ENCODE measurements around the gene AKT3. TPM values are rescaled to one million over a fixed set of nuclear protein-coding genes. Genes with fewer than 3 reads are reported as not detected.

AKT3 gene
- total and polyA plus RNA-seq, 2 experiments from 2014 or later = 4.5 to 18.5 TPM

DNA sequence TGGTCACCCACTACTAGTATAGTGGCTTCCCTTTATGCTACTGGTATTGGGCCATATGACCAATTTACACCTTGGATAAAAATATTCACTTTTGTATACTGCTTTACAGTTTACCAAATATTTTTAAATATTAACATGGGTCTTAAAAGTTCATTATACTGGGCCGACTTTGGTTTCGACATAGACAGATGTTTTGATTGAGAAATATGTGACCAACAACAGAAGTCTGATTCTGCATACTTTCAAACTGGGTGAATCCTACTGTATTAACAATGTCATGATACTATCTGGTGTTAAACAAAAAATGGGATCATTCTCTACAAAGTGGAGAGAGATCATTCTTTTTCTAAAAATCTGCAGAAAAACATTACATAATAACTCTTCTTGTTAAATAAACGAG is 134.8 kb downstream of the AKT3 start (continued):
- TF ChIP-seq, protein P1, sequence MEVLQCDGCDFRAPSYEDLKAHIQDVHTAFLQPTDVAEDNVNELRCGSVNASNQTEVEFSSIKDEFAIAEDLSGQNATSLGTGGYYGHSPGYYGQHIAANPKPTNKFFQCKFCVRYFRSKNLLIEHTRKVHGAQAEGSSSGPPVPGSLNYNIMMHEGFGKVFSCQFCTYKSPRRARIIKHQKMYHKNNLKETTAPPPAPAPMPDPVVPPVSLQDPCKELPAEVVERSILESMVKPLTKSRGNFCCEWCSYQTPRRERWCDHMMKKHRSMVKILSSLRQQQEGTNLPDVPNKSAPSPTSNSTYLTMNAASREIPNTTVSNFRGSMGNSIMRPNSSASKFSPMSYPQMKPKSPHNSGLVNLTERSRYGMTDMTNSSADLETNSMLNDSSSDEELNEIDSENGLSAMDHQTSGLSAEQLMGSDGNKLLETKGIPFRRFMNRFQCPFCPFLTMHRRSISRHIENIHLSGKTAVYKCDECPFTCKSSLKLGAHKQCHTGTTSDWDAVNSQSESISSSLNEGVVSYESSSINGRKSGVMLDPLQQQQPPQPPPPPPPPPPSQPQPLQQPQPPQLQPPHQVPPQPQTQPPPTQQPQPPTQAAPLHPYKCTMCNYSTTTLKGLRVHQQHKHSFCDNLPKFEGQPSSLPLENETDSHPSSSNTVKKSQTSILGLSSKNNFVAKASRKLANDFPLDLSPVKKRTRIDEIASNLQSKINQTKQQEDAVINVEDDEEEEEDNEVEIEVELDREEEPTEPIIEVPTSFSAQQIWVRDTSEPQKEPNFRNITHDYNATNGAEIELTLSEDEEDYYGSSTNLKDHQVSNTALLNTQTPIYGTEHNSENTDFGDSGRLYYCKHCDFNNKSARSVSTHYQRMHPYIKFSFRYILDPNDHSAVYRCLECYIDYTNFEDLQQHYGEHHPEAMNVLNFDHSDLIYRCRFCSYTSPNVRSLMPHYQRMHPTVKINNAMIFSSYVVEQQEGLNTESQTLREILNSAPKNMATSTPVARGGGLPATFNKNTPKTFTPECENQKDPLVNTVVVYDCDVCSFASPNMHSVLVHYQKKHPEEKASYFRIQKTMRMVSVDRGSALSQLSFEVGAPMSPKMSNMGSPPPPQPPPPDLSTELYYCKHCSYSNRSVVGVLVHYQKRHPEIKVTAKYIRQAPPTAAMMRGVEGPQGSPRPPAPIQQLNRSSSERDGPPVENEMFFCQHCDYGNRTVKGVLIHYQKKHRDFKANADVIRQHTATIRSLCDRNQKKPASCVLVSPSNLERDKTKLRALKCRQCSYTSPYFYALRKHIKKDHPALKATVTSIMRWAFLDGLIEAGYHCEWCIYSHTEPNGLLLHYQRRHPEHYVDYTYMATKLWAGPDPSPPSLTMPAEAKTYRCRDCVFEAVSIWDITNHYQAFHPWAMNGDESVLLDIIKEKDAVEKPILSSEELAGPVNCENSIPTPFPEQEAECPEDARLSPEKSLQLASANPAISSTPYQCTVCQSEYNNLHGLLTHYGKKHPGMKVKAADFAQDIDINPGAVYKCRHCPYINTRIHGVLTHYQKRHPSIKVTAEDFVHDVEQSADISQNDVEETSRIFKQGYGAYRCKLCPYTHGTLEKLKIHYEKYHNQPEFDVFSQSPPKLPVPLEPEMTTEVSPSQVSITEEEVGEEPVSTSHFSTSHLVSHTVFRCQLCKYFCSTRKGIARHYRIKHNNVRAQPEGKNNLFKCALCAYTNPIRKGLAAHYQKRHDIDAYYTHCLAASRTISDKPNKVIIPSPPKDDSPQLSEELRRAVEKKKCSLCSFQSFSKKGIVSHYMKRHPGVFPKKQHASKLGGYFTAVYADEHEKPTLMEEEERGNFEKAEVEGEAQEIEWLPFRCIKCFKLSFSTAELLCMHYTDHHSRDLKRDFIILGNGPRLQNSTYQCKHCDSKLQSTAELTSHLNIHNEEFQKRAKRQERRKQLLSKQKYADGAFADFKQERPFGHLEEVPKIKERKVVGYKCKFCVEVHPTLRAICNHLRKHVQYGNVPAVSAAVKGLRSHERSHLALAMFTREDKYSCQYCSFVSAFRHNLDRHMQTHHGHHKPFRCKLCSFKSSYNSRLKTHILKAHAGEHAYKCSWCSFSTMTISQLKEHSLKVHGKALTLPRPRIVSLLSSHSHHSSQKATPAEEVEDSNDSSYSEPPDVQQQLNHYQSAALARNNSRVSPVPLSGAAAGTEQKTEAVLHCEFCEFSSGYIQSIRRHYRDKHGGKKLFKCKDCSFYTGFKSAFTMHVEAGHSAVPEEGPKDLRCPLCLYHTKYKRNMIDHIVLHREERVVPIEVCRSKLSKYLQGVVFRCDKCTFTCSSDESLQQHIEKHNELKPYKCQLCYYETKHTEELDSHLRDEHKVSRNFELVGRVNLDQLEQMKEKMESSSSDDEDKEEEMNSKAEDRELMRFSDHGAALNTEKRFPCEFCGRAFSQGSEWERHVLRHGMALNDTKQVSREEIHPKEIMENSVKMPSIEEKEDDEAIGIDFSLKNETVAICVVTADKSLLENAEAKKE (CRISPR knock-in tag; IDR thresholded peaks at IDR 0.05) = no peak
- no peak for TF ChIP-seq CREB1 (CRISPR knock-in tag; IDR thresholded peaks at IDR 0.05; ENCODE audit: low read depth)
- TF ChIP-seq ZNF331 (CRISPR knock-in tag; IDR thresholded peaks at IDR 0.05; ENCODE audit: low read depth) = no peak
- TF ChIP-seq POLR2AphosphoS5 (IDR thresholded peaks at IDR 0.05; ENCODE audit: low read depth) = no peak
- TF ChIP-seq ZNF114 (CRISPR knock-in tag; IDR thresholded peaks at IDR 0.05) = no peak
- no peak for TF ChIP-seq EZH2phosphoT487 (IDR thresholded peaks at IDR 0.05; ENCODE audit: unreplicated experiment)

DNA sequence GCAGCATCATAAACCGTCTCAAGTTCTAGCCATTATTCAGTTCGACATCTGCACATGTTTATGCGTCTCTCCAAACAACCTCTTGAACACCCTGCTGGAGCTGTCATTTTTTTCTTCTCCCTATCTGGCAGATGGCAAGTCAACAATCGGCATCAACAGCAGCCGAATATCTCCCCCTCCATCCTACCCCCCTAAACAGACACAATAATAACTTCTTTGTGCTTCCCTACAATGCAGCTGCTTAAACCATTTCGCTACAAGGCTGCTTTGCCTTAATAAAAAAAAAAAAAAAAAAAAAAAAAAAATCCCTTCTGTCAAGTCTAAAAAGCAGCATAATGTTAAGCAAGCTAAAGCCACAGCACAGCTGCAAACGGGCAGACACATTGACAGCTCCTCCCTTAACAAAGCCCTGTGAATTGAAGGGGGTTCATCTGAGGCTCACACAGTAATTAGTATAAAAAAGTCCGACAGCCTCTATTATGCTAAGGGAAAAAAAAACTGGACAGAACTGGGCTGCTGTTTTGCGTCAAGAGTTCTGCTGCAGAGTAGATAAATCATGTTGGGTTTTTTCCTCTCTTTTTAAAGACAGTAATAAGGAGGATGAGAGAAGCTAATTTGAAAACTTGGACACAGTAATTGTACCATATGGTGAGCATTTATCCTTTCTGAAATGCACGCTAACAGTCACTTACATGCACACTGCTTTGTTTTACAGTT is 136.4 kb downstream of the AKT3 start:
- no peak overlapping the region for H2AFZ ChIP-seq
- Mint-ChIP-seq H3K9me3 (no peaks in the 10 kb centered on the region), H3K4me1 (peaks cover 39% of the 10 kb centered on the region), H3K4me3 (no peak overlapping the region), H3K27me3 (ENCODE audit: insufficient read depth, low read depth, poor library complexity) (no peaks in the 10 kb centered on the region), H3K36me3 (ENCODE audit: low read depth) (no peaks in the 10 kb centered on the region), H3K27ac (no peak overlapping the region)
- no peak overlapping the region for H3K27ac ChIP-seq (ENCODE audit: low read depth)
- H3K4me2 ChIP-seq = no peak overlapping the region
- no peak for ATAC-seq
- no peaks in the 10 kb centered on the region for H3K36me3 ChIP-seq (ENCODE audit: insufficient read depth)
- H3K9me2 ChIP-seq (ENCODE audit: insufficient read depth) = no peaks in the 10 kb centered on the region
- H3K4me1 ChIP-seq (ENCODE audit: insufficient read depth) = peaks cover 36% of the 10 kb centered on the region
- no peaks in the 10 kb centered on the region for H3F3A ChIP-seq (replicated peaks; ENCODE audit: low read depth)
- no peaks in the 10 kb centered on the region for H4K20me1 ChIP-seq (replicated peaks; ENCODE audit: insufficient read depth)
- H3K79me2 ChIP-seq (replicated peaks; ENCODE audit: insufficient read depth) = no peaks in the 10 kb centered on the region
- no peaks in the 10 kb centered on the region for H3K27me3 ChIP-seq (ENCODE audit: insufficient read depth)
- H3K4me3 ChIP-seq = no peak overlapping the region
- no peak for DNase-seq (ENCODE audit: low spot score)
- TF ChIP-seq ZNF114 (CRISPR knock-in tag; IDR thresholded peaks at IDR 0.05) (no peak), STAT1 (IDR thresholded peaks at IDR 0.05; ENCODE audit: unreplicated experiment) (no peak)
- TF ChIP-seq, protein P1 (CRISPR knock-in tag; IDR thresholded peaks at IDR 0.05) = no peak
- TF ChIP-seq, protein P2, sequence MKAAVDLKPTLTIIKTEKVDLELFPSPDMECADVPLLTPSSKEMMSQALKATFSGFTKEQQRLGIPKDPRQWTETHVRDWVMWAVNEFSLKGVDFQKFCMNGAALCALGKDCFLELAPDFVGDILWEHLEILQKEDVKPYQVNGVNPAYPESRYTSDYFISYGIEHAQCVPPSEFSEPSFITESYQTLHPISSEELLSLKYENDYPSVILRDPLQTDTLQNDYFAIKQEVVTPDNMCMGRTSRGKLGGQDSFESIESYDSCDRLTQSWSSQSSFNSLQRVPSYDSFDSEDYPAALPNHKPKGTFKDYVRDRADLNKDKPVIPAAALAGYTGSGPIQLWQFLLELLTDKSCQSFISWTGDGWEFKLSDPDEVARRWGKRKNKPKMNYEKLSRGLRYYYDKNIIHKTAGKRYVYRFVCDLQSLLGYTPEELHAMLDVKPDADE (IDR thresholded peaks at IDR 0.05) = no peak

Data from GM23338 (cell line).